NCI-H2081 treated with DMSO at 0.1 percent for 48 hours (cell line): ENCODE results near the gene AGRN.
"Not testable (repeated sequence)": the region's sequence is repeated elsewhere in the genome, so short reads cannot be mapped to it uniquely, and the experiment has no call there.

Experiments
- DNase-seq: peaks from one replicate; lab custom pipeline; 2025; lab: John Stamatoyannopoulos, UW

Gene AGRN

DNA sequence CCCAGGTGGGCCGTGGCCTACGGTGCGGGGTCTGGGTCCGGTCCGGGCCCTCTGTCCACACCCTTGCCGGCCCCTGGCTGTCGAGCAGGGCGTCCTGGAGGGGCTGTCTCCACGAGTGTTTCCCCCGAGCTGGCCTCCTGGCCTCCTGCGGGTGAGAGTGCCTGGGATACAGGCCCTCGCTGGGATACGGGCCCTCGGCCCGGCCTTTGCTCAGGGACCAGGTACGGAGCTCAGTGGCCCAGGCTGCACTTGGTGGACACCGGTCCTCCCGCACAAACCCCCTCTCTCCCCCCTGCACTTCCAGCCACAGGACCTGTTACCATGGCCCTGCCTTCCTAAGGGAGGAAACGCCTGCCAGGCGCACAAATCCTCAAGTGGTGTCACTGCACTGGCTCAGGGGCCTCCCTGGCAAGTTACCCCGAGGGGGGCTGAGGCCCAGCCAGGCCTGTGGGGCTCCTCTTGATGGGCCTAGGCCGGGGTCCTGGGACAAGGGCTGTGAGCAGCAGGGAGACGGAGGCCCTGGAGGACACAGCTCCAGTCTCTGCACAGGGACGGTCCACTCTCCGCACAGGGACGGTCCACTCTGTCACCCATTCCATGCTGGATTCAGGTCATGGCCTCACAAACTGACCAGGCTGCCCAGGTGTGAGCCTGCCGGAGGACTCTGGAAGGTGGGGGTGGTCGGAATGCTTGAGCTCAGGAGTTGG, 72.4 kb downstream of the AGRN start:
- no peak for DNase-seq

DNA sequence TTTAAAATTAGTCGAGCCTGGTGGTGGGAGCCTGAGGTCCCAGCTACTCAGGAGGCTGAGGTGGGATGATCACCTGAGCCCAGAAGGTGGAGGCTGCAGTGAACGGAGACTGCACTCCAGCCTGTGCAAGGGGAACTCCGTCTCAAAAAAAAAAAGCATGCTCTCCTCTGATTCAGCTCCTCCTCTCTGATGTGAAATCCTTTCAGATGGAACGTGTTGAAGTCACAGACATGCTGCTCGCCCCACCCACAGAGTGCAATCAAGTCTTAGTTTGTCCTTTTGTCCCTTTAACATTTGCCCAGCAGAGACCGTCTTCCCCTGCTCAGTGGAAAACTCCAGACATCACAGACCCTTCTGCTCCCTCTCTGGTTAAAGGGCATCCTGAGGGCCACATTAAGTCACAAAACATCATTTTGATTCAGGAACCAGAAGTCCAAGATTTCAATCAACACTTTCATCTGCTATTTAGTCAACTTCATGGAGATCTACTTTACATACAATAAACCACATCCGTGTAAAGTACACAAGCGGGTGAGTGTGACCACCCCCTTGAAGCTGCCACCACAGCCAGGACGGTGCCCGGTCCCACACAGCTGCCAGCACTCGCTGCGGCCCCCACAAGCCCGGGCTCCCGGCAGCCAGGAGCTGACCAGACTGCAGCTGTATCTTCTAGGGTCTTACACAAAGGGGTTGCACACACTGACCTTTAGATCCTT, 73.1 kb downstream of the AGRN start:
- DNase-seq = no peak

DNA sequence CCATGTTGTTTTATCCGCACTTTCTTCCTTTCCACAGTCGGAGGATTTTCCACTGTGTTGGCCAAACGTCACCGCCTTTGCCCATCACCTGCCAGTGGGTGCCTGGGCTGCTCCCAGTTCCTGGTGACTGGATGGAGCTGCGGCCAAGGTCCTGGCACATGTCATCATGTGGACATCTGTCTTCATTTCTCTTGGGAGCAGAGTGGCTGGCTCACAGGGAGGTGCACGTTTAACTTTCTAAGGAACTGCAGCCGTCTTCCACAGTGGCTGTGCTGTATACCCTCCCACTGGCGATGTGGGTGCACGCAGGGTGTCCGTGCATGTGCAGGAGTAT, 73.7 kb downstream of the AGRN start:
- DNase-seq = no peak

DNA sequence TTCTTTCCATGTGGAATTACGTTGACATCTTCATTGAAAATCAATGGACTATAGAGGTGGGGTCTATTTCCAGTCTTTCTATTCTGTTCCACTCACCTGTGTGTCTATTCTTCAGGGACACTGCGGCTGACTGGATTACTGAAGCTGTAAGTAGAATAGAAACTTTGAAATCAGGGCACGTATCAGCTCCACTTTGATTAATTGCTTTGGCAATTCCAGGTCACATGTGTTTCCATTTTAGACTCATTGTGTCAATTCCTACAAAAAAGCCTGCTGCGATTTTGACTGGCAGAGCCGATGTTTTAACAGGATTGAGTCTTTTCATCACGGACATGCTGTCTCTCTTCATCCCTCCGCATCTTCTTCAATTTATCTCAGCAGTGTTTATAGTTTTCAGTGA, 75.1 kb downstream of the AGRN start:
- no peak for DNase-seq

DNA sequence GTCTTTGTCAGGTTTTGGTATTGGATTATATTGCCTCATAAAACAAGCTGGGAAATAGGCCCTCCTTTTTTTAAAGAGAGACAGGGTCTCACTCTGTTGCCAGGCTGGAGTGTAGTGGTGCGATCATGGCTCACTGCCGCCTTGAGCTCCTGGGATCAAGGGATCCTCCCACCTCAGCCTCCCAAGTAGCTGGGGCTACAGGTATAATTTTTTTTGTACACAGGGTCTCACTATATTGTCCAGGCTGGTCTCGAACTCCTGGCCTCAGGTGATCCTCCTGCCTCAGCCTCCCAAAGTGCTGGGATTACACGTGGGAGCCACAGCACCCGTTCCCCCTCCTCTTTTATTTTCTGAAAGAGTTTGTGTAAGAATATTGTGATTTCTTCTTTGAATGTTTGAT, 76.2 kb downstream of the AGRN start:
- DNase-seq = not testable (repeated sequence)

DNA sequence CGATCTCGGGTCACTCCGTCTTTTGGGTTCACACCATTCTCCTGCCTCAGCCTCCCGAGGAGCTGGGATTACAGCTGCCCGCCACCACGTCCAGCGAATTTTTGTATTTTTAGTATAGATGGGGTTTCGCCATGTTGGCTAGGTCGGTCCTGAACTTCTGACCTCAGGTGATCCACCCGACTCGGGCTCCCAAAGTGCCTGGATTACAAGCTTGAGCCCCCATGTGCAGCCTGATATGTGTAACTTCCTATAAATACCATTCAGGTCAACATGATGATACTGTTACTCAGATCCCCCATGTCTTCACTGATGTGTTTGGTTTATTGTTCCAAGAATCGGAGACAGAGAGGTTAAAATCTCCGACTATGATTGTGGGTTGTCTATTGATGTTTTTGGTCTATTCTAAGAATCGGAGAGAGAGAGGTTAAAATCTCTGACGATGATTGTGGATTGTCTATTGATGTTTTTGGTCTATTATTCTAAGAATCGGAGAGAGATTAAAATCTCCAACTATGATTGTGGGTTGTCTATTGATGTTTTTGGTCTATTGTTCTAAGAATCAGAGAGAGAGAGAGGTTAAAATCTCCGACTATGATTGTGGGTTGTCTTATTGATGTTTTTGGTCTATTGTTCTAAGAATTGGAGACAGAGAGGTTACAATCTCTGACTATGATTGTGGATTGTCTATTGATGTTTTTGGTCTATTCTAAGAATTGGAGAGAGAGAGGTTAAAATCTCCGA, 78.9 kb downstream of the AGRN start:
- no peak for DNase-seq

DNA sequence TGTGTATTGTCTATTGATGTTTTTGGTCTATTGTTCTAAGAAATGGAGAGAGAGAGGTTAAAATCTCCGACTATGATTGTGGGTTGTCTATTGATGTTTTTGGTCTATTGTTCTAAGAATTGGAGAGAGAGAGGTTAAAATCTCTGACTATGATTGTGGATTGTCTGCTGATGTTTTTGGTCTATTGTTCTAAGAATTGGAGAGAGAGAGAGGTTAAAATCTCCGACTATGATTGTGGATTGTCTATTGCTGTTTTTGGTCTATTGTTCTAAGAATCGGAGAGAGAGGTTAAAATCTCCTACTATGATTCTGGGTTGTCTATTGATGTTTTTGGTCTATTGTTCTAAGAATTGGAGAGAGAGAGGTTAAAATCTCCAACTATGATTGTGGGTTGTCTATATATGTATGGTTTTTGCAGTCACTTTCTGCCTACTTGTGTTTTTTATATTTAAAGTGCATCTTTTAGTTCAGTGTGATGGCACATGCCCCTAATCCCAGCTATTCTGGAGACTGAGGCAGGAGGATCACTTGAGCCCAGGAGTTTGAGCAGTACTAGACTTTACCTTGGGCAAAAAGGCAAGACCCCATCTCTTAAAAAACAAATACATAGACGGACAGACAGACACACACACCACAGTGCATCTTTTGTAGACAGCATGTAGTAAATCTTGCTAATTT, 79.7 kb downstream of the AGRN start:
- no peak for DNase-seq

DNA sequence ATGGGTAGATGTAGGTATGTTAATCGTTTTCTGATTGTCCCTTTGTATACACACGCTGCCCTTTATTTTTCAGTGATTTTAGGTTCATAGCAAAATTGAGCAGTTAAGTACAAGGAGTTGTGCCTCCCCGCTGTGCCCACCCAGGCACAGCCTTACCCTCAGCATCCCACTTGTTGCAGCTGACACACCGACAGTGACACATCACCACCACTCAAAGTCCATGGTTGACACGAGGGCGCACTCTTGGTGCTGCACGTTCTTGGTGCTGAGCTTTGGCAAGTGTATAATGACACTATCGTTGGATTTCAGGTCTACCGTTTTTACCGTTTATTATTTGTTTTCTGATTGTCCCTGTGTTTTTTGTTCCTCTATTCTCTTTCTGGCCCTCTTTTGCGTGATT, 80.4 kb downstream of the AGRN start:
- DNase-seq = no peak

DNA sequence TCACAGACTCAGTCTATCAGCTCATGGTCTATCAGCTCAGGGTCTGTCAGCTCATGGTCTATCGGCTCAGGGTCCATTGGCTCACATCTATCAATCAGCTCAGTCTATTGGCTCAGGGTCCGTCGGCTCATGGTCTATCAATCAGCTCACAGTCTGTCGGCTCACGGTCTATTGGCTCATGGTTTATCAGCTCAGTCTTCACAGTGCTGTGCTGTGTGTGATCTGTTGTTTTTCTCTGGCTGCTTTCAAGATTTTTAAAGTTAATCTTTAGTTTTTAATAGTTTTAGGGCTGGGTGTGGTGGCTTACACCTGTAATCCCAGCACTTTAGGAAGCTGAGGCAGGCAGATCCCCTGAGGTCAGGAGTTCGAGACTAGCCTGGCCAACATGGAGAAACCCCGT, 81.6 kb downstream of the AGRN start:
- no peak for DNase-seq

DNA sequence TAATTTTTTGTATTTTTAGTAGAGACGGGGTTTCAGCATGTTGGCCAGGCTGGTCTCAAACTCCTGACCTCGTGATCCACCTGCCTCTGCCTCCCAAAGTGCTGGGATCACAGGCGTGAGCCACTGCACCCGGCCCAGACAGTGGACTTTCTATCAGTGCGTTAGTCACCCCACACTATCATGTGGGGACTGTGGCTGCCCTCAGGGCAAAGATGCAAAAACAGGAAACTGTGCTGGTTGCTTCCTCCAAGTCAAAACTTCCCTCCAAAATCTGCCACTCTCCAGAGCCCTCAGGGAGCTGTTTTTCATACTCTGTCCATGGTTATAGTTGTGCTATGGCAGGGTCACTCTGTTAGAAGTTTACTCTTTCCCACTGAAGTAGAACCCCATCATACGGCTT, 84.2 kb downstream of the AGRN start:
- DNase-seq = not testable (repeated sequence)
